HUES64 (cell line): ENCODE data around the gene CACNA1G.

ENCODE experiments used
- H3K27ac ChIP-seq: 2 replicates; pipeline ENCODE4 v1.7.0; 2013; ENCODE audit warnings: low read depth, low read length, inconsistent platforms
- H3K27me3 ChIP-seq: 2 replicates; pipeline ENCODE4 v1.6.1; 2013; ENCODE audit warnings: mild to moderate bottlenecking, low read length; ENCODE audit not compliant: insufficient read depth
- H3K36me3 ChIP-seq: 2 replicates; pipeline ENCODE4 v1.6.1; 2013; ENCODE audit warnings: mild to moderate bottlenecking, low read length; ENCODE audit not compliant: insufficient read depth
- H3K4me1 ChIP-seq: 2 replicates; pipeline ENCODE4 v1.6.1; 2013; ENCODE audit warnings: mild to moderate bottlenecking, low read length, moderate library complexity; ENCODE audit not compliant: insufficient read depth
- H3K4me3 ChIP-seq: 2 replicates; pipeline ENCODE4 v1.5.1; 2013; ENCODE audit warnings: mild to moderate bottlenecking, low read length, moderate library complexity
- H3K9ac ChIP-seq: 2 replicates; pipeline ENCODE4 v1.6.1; 2013; ENCODE audit warnings: mild to moderate bottlenecking, low read depth, low read length
- H3K9me3 ChIP-seq: 2 replicates; pipeline ENCODE4 v1.6.1; 2013; ENCODE audit warnings: low read depth, low read length; ENCODE audit not compliant: insufficient read depth
- WGBS: fragments of 150-250, 120-280 bp; methylation state at CpG from one replicate; pipeline ENCODE4 v1.1.7; 2013; ENCODE audit warnings: missing lambda C conversion rate; 5-methylcytosine and 5-hydroxymethylcytosine counted together

CACNA1G gene

GRCh38 chr17:50550661-50551432 lies 9.7 kb upstream of the CACNA1G start:
- WGBS, result 54% methylated on average over 32 of the region's 32 CpGs
- H3K4me3 ChIP-seq, result no peak overlapping the region
- H3K36me3 ChIP-seq, result no peaks in the 10 kb centered on the region
- no peak overlapping the region for H3K27ac ChIP-seq
- no peaks in the 10 kb centered on the region for H3K9me3 ChIP-seq
- H3K4me1 ChIP-seq, result peaks cover 5% of the 10 kb centered on the region
- no peak overlapping the region for H3K9ac ChIP-seq
- no peaks in the 10 kb centered on the region for H3K27me3 ChIP-seq

GRCh38 chr17:50551433-50551815 lies 9.1 kb upstream of the CACNA1G start:
- Histone ChIP-seq H3K9me3 (no peaks in the 10 kb centered on the region), H3K4me1 (peaks cover 5% of the 10 kb centered on the region), H3K27ac (no peak overlapping the region), H3K4me3 (no peak overlapping the region), H3K36me3 (no peaks in the 10 kb centered on the region), H3K9ac (no peak overlapping the region), H3K27me3 (no peaks in the 10 kb centered on the region)
- 97% methylated on average over 8 of the region's 8 CpGs for WGBS

- Histone ChIP-seq H3K9ac (no peak overlapping the region), H3K36me3 (no peaks in the 10 kb centered on the region), H3K4me3 (no peak overlapping the region), H3K9me3 (no peaks in the 10 kb centered on the region), H3K27ac (no peak overlapping the region), H3K27me3 (peaks cover 4% of the 10 kb centered on the region), H3K4me1 (peaks cover 5% of the 10 kb centered on the region)
- 92% methylated on average over 12 of the region's 12 CpGs for WGBS
These were observed 8.6 kb upstream of the CACNA1G start for GRCh38 chr17:50551884-50552283.

GRCh38 chr17:50554201-50554600 lies 6.3 kb upstream of the CACNA1G start:
- H3K9ac ChIP-seq, result no peak overlapping the region
- no peak overlapping the region for H3K4me3 ChIP-seq
- H3K4me1 ChIP-seq, result no peaks in the 10 kb centered on the region
- no peaks in the 10 kb centered on the region for H3K36me3 ChIP-seq
- H3K27ac ChIP-seq, result no peak overlapping the region
- no peaks in the 10 kb centered on the region for H3K9me3 ChIP-seq
- peaks cover 27% of the 10 kb centered on the region for H3K27me3 ChIP-seq
- 92% methylated on average over 17 of the region's 17 CpGs for WGBS

GRCh38 chr17:50556803-50557202 lies 3.7 kb upstream of the CACNA1G start:
- no peak overlapping the region for H3K4me3 ChIP-seq
- no peak overlapping the region for H3K27ac ChIP-seq
- H3K4me1 ChIP-seq, result no peaks in the 10 kb centered on the region
- no peak overlapping the region for H3K9ac ChIP-seq
- H3K36me3 ChIP-seq, result no peaks in the 10 kb centered on the region
- H3K9me3 ChIP-seq, result no peaks in the 10 kb centered on the region
- WGBS, result 84% methylated on average over 5 of the region's 5 CpGs
- H3K27me3 ChIP-seq, result peaks cover 41% of the 10 kb centered on the region

- H3K9me3 ChIP-seq, result no peaks in the 10 kb centered on the region
- H3K9ac ChIP-seq, result no peak overlapping the region
- no peaks in the 10 kb centered on the region for H3K36me3 ChIP-seq
- no peak overlapping the region for H3K4me3 ChIP-seq
- 78% methylated on average over 4 of the region's 4 CpGs for WGBS
- no peak overlapping the region for H3K27ac ChIP-seq
- H3K27me3 ChIP-seq, result peaks cover 50% of the 10 kb centered on the region
- peaks cover 6% of the 10 kb centered on the region for H3K4me1 ChIP-seq
These were observed 2.9 kb upstream of the CACNA1G start for GRCh38 chr17:50557630-50558029.

GRCh38 chr17:50558091-50558490 lies 2.4 kb upstream of the CACNA1G start:
- WGBS, result 56% methylated on average over 4 of the region's 4 CpGs
- peaks cover 54% of the 10 kb centered on the region for H3K27me3 ChIP-seq
- H3K9ac ChIP-seq, result no peak overlapping the region
- peaks cover 10% of the 10 kb centered on the region for H3K4me1 ChIP-seq
- H3K27ac ChIP-seq, result no peak overlapping the region
- no peaks in the 10 kb centered on the region for H3K36me3 ChIP-seq
- no peak overlapping the region for H3K4me3 ChIP-seq
- H3K9me3 ChIP-seq, result no peaks in the 10 kb centered on the region

GRCh38 chr17:50558581-50558940 lies 2.0 kb upstream of the CACNA1G start:
- Histone ChIP-seq H3K9ac (no peak overlapping the region), H3K9me3 (no peaks in the 10 kb centered on the region), H3K27me3 (peaks cover 59% of the 10 kb centered on the region), H3K4me3 (peak overlapping the region; percentile 59), H3K36me3 (no peaks in the 10 kb centered on the region), H3K4me1 (peaks cover 11% of the 10 kb centered on the region), H3K27ac (no peak overlapping the region)
- 4% methylated on average over 18 of the region's 18 CpGs for WGBS

- Histone ChIP-seq H3K9me3 (no peaks in the 10 kb centered on the region), H3K27ac (no peak overlapping the region), H3K4me3 (peak overlapping the region; percentile 59), H3K9ac (no peak overlapping the region), H3K27me3 (peaks cover 64% of the 10 kb centered on the region), H3K36me3 (no peaks in the 10 kb centered on the region), H3K4me1 (peaks cover 15% of the 10 kb centered on the region)
- under 1% methylated on average over 55 of the region's 55 CpGs for WGBS
These were observed 1.4 kb upstream of the CACNA1G start for GRCh38 chr17:50558941-50559614.

GRCh38 chr17:50559674-50560184 lies 786 bp upstream of the CACNA1G start:
- H3K27ac ChIP-seq, result peak overlapping the region; percentile 74; the same call in 1 of the 2 replicates
- peak overlapping the region; percentile 59 for H3K4me3 ChIP-seq
- peaks cover 16% of the 10 kb centered on the region for H3K4me1 ChIP-seq
- H3K9me3 ChIP-seq, result no peaks in the 10 kb centered on the region
- no peak overlapping the region for H3K9ac ChIP-seq
- H3K27me3 ChIP-seq, result peaks cover 71% of the 10 kb centered on the region
- WGBS, result 1% methylated on average over 26 of the region's 27 CpGs
- no peaks in the 10 kb centered on the region for H3K36me3 ChIP-seq

GRCh38 chr17:50560931-50561745 lies 623 bp downstream of the CACNA1G start:
- Histone ChIP-seq H3K27ac (no peak overlapping the region; the same call in 1 of the 2 replicates), H3K27me3 (peaks cover 85% of the 10 kb centered on the region), H3K9ac (no peak overlapping the region), H3K9me3 (no peaks in the 10 kb centered on the region), H3K36me3 (no peaks in the 10 kb centered on the region), H3K4me3 (peak overlapping the region; percentile 49), H3K4me1 (peaks cover 16% of the 10 kb centered on the region)
- WGBS, result under 1% methylated on average over 88 of the region's 88 CpGs
